ENCODE results near the gene ALDH2.
"Not testable (repeated sequence)": the region's sequence is repeated elsewhere in the genome, so short reads cannot be mapped to it uniquely, and the experiment has no call there.

The ALDH2 gene

GRCh38 chr12:111759271-111759670 is 7.5 kb upstream of the ALDH2 start:
- no peak for DNase-seq (ENCODE audit: low read depth)

DNA sequence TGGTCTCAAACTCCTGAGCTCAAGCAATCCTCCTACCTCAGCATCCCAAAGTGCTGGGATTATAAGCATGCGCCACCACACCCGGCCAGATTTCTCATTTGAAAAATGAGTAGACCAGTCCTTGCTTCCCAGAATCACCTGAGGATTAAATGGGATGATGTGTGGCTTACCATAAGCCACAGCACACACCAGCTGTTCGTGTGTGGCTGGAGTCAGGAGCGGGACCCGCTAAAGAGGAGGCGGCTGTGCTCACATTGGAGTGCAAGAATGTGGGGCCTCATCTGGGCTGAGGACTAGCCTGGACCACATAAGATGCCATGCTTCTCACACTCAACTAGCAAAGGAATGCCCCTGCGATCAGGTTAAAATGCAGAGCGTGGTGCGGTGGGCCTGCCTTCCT is 6.7 kb upstream of the ALDH2 start:
- no peak for DNase-seq (ENCODE audit: low read depth)

- no peak for DNase-seq (ENCODE audit: low read depth)
Measured at GRCh38 chr12:111761099-111761498, 5.6 kb upstream of the ALDH2 start.

GRCh38 chr12:111761706-111762105 is 5.0 kb upstream of the ALDH2 start:
- DNase-seq (ENCODE audit: low read depth) = no peak

- DNase-seq (ENCODE audit: low read depth) = not testable (repeated sequence)
Measured at GRCh38 chr12:111763552-111763951, 3.2 kb upstream of the ALDH2 start.

DNA sequence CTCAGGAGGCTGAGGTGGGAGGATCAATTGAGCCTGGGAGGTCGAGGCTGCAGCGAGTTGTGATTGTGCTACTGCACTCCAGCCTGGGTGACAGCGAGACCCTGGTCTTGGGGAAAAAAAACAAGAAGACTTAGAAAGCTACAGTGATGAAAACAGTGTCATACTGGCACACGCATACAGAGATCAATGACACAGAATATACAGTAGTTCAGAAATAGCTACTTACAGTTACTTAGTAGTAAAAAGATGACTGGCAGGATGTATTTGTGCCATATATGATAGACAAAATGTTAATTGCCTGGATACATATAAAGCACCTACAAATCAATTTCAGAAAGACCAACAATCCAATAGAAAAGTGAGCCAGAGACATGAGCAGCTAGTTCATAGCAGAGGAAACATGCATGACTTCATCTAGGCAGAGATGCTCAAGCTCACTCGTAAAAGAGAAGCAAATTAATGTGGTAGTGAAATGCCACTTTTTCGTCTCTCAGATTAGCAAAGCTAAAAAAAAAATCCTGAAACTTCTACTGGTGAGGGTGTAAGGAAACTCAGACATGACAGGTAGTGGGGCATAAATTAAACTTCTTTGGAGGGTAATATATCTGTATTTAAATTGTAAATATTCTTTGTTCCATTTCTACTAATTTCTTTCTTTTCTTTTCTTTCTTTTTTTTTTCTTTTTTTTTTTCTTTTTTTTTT is 2.5 kb upstream of the ALDH2 start:
- DNase-seq (ENCODE audit: low read depth) = no peak

DNA sequence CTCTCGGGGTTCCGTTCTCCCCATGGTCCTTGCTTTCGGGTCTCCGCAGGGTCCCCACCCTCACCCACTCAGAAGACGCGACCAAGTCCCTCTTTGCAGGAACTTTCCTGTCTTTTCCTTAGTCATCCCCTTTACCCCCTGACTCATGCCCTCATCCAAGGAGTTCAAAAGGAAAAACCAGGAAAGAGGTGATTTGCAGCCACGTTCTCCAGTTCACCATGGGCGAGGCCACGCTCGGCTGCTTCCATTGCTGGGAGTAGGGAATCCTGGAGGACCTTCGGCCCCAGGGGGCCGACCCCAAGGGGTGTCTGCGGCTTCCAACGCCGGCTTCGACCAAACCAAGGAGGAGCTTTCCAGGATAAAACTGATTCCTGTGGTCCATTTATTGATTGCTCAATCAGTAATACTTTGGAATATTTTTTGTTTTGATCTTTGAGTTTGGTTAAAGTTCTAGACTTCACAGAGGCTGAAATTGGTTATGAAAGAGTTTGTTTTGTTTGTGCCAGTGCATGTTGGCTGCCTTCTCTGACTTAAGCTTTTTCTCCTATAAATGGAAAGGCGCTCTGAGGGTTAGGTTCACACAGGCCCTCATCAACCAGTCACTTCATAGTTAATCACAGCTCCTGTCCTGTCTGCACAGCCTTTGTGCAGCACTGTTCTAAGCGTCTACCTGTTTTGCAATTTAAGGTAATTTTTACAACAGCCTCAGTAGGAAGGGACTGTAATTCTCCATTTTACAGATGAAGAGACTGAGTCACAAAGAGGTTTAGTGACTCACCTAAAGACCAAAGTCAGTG is 827 bp downstream of the ALDH2 start:
- DNase-seq (ENCODE audit: low read depth) = no peak

GRCh38 chr12:111768159-111768895 is 1.6 kb downstream of the ALDH2 start:
- no peak for DNase-seq (ENCODE audit: low read depth)

GRCh38 chr12:111769599-111769998 is 2.9 kb downstream of the ALDH2 start:
- no peak for DNase-seq (ENCODE audit: low read depth)

DNA sequence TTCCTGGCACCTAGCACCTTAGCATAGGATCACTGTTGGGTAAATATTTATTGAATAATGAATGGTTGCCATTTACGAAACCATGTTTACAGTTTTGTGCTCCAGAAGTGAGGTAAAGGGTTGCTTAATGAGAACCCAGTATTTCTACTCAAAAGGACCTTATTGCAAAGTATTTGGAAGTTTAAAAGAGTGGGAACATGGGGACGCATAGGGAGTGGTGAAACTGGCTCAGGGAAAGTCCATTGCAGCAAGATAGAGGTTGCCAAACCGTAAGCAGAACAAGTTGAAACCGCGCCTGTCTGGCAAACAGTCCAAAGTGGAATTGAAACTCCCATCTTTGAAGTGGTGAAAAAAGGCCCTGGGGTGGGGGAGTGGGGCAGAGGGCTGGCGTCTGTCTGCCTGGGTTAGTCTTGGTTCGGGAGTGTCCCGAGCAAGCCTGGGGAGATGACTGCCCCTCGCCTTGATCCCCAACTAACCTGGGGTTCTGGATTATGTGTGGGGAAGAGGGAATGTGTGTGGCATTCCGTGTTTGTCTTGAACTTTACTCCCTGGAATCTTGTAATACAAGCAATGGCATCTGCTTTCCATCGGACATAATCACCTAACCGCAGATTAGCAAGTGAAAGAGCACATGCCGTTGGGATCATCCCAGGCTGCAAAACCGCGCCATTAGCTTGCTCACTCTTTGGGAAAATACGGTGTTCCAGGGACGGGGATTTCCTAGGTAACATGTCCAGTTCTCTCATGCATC is 7.2 kb downstream of the ALDH2 start:
- DNase-seq (ENCODE audit: low read depth) = no peak

DNA sequence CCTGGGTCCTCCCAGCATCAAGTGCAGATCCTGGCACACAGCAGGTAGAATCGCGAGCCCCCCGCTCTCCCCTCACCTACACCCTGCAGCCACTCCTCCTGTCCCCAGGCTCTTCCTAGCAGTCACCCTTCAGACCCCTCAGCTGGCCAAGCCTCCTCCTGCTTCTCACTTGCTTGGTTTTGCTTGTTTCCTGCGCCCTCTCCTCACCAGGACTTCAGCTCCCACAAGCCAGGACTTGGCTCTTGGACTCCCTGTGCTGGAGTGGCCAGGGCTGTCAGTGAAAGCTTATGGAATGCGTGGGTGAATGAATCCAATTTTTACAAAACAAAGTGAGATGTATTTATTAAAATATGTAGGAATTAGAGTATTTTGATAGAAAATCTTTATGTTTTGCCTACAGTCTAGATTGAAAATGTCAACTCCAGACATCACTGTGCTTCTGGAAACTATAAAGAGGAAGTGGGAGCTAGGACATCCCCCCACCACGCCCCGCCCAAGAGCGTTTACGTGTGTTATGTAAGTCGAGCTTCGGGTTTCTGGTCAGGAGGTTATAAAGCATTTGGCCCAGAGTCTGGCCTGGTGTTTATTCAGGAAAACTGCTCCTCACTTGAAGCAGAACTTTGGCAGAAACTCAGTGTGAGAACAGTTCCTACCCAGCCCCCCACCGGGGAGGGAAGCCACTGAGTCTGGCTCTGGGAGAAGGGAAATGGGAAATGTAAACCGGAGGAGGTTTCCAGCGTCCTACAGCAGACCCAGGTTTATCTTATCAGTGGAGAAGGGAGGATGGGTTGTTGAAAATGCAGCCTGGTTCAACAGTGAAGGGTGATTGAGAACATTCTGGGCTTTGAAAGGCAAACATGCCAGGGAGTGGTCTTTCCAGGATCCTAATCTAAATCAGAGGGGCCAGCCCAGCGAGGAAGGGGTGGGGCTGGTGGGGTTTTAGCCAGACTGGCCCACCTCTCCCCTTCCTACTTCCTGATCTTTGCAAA is 8.8 kb downstream of the ALDH2 start:
- DNase-seq (ENCODE audit: low read depth) = no peak

DNA sequence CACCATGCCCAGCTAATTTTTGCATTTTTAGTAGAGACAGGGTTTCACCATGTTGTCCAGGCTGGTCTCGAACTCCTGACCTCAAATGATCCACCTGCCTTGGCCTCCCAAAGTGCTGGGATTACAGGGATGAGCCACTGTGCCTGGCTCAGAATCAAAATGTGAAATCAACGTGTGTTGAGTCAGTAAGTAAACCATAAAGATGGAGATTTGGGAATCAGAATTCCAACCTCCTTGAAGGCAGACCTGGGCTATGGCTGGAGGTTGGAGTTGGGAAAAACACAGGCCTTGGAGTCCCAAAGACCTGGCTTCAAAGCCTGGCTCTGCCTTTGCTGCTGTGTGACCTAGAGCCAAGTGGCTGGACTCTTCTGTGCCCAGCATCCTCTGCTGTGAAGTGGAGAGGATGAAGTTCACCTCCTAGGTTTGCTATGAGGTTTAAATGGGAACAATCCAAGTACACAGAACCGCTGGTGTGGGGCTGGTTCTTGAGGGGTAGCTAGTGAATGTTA is 10.2 kb downstream of the ALDH2 start:
- DNase-seq (ENCODE audit: low read depth) = no peak

GRCh38 chr12:111777345-111778045 is 10.8 kb downstream of the ALDH2 start:
- no peak for DNase-seq (ENCODE audit: low read depth)

DNA sequence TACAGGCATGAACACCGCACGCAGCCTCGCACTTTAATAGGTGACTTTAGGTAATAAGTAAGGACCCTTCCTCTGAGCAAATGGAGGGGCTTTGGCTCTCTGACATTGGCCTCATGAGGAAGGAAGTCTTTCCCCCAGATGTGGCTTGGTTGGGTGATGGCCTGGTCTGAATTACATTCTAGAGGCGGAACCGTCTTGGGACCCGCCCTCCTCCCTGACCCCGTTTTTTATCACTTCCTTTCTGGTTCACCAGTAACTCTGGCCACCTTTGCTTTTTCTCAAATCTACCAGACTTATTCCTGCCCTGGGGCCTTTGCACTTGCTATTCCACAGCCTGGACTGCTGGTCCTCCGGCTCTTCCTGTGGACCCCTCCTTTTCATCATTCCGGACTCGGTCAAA is 13.4 kb downstream of the ALDH2 start:
- no peak for DNase-seq (ENCODE audit: low read depth)

DNA sequence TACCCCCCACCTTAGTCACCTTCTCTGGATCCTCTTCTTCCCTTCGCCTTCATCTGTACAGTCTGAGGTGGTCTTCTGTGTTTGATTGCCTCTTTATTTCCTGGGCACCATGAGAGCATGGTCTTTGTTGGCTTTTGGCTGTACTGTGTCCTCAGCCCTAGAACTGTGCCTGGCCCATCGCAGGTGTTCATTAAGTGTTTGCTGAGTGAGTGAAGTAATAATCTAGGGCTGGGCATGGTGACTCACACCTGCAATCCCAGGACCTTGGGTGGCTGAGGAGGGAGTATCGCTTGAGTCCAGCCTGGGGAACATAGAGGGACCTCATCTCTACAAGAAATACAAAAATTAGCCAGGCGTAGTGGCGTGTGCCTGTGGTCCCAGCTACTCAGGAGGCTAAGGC is 13.9 kb downstream of the ALDH2 start:
- no peak for DNase-seq (ENCODE audit: low read depth)

GRCh38 chr12:111781085-111781658 is 14.4 kb downstream of the ALDH2 start:
- DNase-seq (ENCODE audit: low read depth) = no peak

GRCh38 chr12:111783046-111783445 is 16.3 kb downstream of the ALDH2 start:
- no peak for DNase-seq (ENCODE audit: low read depth)

DNA sequence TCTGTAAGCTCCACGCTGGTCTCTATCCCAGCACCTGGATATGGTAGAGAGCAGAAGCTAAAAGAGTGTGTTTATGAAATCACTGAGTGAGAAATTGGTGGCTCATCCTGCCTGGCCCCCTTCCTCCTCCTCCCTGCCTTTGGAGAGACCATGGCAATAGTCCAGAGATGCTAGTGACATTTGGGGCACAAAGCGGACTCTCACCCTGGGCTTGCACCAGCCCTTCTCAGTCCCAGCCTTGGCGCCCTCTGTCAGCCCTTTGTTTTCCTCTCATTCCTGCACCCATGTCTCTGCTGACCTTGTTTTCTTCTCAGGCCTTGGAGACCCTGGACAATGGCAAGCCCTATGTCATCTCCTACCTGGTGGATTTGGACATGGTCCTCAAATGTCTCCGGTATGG is 18.2 kb downstream of the ALDH2 start:
- DNase-seq (ENCODE audit: low read depth) = no peak

- no peak for DNase-seq (ENCODE audit: low read depth)
Measured at GRCh38 chr12:111785651-111786050, 18.9 kb downstream of the ALDH2 start.

DNA sequence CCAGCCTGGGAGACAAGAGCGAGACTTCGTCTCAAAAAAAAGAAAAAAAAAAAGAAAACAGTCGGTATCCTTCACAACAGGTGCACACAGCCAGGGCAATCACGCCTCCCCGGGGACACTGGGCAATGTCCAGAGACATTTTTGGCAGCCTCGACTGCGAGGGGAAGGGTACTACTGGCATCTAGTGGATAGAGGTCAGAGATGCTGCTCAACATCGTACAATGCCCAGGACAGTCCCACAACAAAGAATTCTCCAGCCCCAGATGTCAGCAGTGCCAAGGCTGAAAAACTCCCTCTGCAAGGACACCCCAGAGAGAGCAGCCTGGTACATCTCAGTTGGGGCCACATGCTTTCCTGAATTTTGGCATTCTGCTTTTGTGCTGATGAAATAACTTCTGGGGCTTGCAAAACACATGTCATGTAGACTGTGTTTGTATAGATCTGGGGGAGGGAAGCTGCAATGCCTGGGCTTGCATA is 21.5 kb downstream of the ALDH2 start:
- no peak for DNase-seq (ENCODE audit: low read depth)
